Dermis microvascular lymphatic vessel endothelial cell (primary cell): Measurements from ENCODE around the gene CDH12. TPM values are rescaled to one million over a fixed set of nuclear protein-coding genes. Genes with fewer than 3 reads are reported as not detected.
"Not testable (repeated sequence)": the region's sequence is repeated elsewhere in the genome, so short reads cannot be mapped to it uniquely, and the experiment has no call there.

Source experiments
- DNase-seq, 2 donors: peaks; one replicate each; pipeline versions ENCODE4 v3.0.0 to v3.0.0-alpha.2; 2010; ENCODE audit warnings: low read depth in 2 of 2
- total RNA-seq: library from RNA; depleted of rRNA; stranded (reverse); fragments of >200 nt; gene quantifications from 2 replicates; pipeline ENCODE4 v1.2.1, GENCODE V29; 2014

The CDH12 gene
- total RNA-seq, 1 donor from 2014 or later = not detected

GRCh38 chr5:22306011-22306410, 547.1 kb downstream of the CDH12 start:
- DNase-seq = no peak

DNA sequence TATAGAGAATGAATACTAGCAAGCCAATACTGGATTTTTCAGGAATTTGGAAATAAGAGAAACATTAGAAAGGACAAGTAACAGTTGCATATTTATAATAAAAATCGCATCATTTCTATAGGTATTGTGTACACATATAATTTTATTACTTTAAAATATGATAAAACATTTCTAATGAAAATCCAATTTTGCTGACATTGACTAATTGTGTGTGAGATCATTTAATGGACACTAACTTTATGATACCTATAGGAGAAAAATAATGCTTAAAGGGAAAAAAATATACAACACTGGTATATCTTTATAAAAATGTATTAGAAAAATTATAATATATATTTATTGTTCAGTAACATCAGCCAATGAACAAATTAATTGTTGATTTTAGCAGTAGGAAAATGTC, 557.3 kb downstream of the CDH12 start:
- DNase-seq = no peak

GRCh38 chr5:22293147-22293546, 560.0 kb downstream of the CDH12 start:
- no peak for DNase-seq

GRCh38 chr5:22278164-22278563, 575.0 kb downstream of the CDH12 start:
- no peak for DNase-seq

DNA sequence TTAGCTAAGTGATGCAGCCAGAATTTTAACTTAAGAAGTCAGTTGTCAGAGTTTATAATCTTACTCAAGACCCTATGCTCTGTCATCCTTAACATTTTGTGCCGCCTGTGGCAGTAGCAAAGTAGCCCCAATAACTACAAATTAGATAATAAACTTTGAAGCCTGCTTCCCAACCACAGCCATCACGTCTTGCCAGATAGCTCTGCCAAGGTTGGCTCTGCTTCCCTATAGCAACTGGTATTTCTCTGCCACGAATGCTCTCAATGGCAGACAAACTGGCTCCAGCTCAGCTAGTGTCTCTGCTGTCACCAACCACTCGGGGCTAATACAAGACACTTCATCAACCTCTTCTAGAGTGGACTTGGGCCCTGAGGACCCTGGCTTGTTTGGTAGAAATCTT, 576.1 kb downstream of the CDH12 start:
- no peak for DNase-seq

DNA sequence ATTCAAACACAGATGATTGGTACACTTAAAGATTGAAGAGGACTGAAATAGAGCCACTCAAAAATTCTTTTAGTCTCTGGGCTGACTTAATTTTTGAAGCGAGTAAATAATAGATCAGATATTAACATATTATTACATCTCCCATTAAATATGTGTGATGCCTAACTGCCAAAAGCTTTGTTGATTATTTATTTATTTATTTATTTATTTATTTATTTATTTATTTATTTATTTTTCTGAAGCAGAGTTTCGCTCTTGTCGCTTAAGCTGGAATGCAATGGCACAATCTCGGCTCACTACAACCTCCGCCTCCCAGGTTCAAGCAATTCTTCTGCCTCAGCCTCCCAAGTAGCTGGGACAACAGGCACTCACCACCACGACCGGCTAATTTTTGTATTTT, 587.3 kb downstream of the CDH12 start:
- DNase-seq = not testable (repeated sequence)

- DNase-seq = no peak
These were observed 595.0 kb downstream of the CDH12 start for GRCh38 chr5:22258139-22258538.

- no peak for DNase-seq
These were observed 602.6 kb downstream of the CDH12 start for GRCh38 chr5:22250528-22250927.

DNA sequence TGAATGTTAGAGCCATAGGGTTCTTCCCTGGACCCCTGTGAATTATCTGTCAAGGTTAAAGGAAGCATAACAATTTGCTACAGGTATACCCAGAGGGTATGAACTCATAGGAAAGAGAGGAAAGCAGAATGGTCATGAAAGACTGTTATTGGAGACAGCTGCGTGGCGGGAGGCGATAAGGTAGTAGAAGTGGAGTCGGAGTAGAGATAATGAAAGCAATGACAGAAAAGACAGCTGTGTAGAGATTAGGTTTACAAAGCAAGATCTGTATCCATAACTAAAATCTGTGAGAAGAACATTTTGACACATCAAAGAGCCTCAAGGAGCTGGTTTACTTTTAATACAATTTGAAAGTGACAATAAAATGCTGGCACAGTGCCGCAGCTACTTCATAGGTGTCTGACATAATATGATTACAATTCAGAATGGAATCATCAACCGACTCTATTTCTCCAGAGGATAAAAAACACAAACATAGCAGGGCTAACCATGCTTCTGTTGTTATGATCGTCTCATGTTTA, 603.9 kb downstream of the CDH12 start:
- no peak for DNase-seq

DNA sequence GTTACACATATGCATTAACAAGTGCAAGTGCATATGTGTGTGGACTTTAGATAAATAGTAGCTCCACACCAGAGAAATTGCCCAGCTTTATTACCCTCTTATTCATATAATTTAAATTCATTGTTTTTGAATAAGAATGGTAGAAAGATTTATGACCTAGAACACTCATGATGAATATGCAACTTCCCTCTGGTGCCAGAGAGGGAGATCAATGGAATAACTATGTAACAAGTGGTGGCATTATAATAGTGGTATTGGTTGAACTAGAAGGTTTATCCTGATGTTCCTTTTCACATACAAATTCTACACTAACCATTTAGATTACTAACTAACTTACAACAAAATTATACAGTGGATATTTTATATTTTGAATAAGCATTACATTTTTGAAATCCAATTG, 607.4 kb downstream of the CDH12 start:
- DNase-seq = no peak

- no peak for DNase-seq
These were observed 610.6 kb downstream of the CDH12 start for GRCh38 chr5:22242532-22242931.

GRCh38 chr5:22238047-22238446, 615.1 kb downstream of the CDH12 start:
- no peak for DNase-seq

GRCh38 chr5:22226423-22226822, 626.7 kb downstream of the CDH12 start:
- DNase-seq = no peak

DNA sequence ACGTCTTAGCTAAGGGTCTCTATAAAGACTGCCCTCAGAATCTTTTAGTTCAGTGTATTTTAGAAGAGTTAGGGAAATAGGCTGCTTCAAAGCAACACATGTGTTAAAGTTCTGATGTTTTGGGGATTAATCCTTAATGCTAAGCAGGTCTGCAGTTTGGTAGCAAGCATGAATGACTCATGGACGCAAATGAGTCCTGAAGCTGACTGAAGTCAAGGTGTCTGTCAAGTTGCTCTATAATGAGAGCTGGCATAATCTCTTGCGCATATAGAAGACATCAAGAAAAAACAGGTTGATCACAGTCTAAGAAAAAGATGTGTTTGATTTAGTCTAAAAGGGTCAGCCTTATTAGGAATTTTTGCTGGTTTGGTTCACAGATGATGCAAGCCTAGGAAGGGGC, 630.1 kb downstream of the CDH12 start:
- DNase-seq = no peak

GRCh38 chr5:22213703-22214495, 639.2 kb downstream of the CDH12 start:
- DNase-seq = not testable (repeated sequence)

- not testable (repeated sequence) for DNase-seq
These were observed 640.7 kb downstream of the CDH12 start for GRCh38 chr5:22212254-22212991.

DNA sequence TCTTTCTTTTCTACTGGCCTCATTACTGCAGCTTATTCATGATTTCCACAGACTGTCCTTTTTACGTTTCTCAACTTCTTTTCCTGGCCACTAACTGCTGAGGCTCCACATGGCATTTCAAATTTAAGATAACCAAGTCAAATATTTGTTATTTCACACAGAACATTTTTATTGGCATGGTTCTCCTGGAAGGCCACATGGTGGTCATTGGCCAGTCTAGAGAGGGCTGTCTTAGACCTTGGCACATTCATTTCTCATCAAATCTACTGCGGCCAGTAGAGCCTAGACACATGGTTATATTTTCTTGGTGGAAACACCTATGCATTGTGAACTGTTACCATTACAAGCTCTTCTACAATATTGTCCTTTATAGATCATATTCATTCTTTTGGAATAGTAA, 644.7 kb downstream of the CDH12 start:
- DNase-seq = not testable (repeated sequence)

DNA sequence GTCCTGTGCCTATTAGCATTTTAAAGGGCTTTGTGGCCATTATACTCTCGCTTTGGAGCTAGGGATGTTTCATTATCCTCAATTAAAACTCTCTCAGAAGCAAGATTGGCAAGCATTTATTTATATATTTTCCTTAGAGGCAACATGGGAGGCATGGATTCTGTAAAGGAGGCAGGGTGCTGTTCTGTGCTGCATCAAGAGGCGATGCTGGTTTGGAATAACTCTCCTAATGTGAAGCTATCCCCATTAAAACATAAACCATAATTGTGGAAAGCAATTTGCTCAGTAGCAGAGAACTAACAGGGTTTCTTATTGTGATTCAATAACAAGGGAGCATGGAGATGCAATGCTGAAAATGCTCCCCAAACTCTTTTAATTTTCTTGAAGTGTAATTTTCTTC, 664.5 kb downstream of the CDH12 start:
- not testable (repeated sequence) for DNase-seq

GRCh38 chr5:22187632-22188228, 665.4 kb downstream of the CDH12 start:
- not testable (repeated sequence) for DNase-seq

DNA sequence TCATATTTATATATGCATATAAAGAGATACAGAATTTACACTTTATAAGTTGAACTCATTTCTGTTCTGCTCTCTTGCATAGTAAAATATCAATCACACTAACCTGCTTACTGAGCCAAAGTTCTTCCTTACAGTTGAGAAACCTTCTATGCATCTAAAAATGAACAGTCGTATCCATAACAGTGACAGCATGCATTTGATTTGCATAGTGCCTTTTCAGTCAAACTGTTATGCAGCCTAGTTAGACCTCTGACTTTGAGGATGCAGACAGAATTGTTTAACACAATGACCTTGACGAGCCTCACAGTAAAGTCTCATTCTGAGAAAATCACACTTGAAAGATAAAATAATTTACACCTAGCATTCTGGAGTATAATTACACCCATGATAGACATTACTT, 683.9 kb downstream of the CDH12 start:
- DNase-seq = not testable (repeated sequence)

- not testable (repeated sequence) for DNase-seq
These were observed 684.4 kb downstream of the CDH12 start for GRCh38 chr5:22168704-22169103.

DNA sequence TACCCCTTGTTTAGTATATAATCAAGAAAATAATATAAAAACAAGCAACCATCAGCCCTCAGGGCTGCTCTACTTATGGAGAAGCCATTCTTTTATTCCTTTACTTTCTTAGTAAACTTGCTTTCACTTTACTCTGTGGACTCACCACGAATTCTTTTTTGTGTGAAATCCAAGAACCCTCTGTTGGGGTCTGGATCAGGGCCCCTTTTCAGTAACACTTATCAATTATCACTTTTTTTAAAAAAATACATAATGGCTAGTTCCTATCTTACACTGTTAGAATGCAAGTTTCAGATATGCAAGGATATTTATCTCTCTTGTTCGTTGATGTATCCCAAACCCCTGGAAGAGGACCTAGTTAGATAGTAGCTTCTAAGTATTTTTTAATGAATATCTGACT, 687.2 kb downstream of the CDH12 start:
- DNase-seq = not testable (repeated sequence)
